Activated CD4-positive, alpha-beta T cell treated with anti-CD3 and anti-CD28 coated beads for 48 hours (primary cell): ENCODE measurements around the gene TNFRSF17.
A peak's percentile ranks its signal among the peaks of the same experiment; 100 is the strongest.

ENCODE experiments used
- DNase-seq: peaks from one replicate; pipeline ENCODE4 v3.0.0-alpha.2; 2020

Gene TNFRSF17

GRCh38 chr16:11972128-11972527 lies 7.1 kb downstream of the TNFRSF17 start:
- no peak for DNase-seq

GRCh38 chr16:11973070-11973469 lies 8.1 kb downstream of the TNFRSF17 start:
- no peak for DNase-seq

GRCh38 chr16:11976850-11977375 lies 11.9 kb downstream of the TNFRSF17 start:
- no peak for DNase-seq

GRCh38 chr16:11977376-11978041 lies 12.5 kb downstream of the TNFRSF17 start:
- no peak for DNase-seq

GRCh38 chr16:11978080-11978479 lies 13.1 kb downstream of the TNFRSF17 start:
- DNase-seq, result peak; percentile 15

GRCh38 chr16:11979013-11979672 lies 14.1 kb downstream of the TNFRSF17 start:
- no peak for DNase-seq

GRCh38 chr16:11980136-11980844 lies 15.3 kb downstream of the TNFRSF17 start:
- no peak for DNase-seq

- no peak for DNase-seq
Observed at GRCh38 chr16:11985250-11985649, 20.2 kb downstream of the TNFRSF17 start.

- DNase-seq, result no peak
Observed at GRCh38 chr16:11986521-11987057, 21.6 kb downstream of the TNFRSF17 start.

- DNase-seq, result no peak
Observed at GRCh38 chr16:11988258-11988978, 23.4 kb downstream of the TNFRSF17 start.

GRCh38 chr16:11990702-11991390 lies 25.8 kb downstream of the TNFRSF17 start:
- no peak for DNase-seq

GRCh38 chr16:11992008-11992584 lies 27.1 kb downstream of the TNFRSF17 start:
- DNase-seq, result no peak

- no peak for DNase-seq
Observed at GRCh38 chr16:11992586-11993524, 27.8 kb downstream of the TNFRSF17 start.

- no peak for DNase-seq
Observed at GRCh38 chr16:11994143-11995119, 29.4 kb downstream of the TNFRSF17 start.

GRCh38 chr16:11996433-11997330 lies 31.7 kb downstream of the TNFRSF17 start:
- no peak for DNase-seq

- no peak for DNase-seq
Observed at GRCh38 chr16:12000032-12000431, 35.0 kb downstream of the TNFRSF17 start.

GRCh38 chr16:12002447-12003006 lies 37.5 kb downstream of the TNFRSF17 start:
- DNase-seq, result no peak

GRCh38 chr16:12006637-12007036 lies 41.6 kb downstream of the TNFRSF17 start:
- no peak for DNase-seq
